Activated naive CD4-positive, alpha-beta T cell treated with Interleukin-2 at 50 U/mL for 16 hours (primary cell): Measurements from ENCODE around the gene SPHK1.

Source experiments
- DNase-seq: peaks from one replicate; pipeline ENCODE4 v3.0.0-alpha.2; 2020

SPHK1 gene

DNA sequence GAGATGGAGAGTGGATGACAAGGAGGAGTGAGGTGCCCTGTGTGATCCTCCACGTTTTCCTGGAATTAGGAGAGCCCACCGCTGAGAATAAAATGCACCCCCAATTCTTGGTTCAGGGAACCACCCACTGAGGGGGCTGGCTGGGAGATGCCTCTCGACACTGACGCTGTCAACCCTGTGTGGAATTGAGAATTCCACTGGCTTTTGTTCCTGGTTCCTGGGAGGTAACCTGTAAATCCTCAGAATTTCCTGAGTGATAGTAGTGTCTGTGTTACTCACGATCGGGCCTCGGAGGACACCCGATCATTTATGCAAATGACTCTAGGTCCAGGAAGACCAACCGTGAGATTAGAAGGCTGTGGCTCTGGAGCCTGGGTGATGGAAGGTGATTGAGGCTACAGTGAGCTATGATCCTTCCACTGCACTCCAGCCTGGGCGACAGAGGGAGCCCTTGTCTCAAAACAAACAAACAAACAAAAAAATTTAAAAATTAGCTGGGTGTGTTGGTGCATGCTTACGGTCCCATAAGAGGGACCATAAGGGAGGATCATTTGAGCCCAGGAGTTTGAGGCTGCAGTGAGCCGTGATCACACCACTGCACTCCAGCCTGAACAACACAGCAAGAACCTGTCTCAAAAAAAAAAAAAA is 19.0 kb upstream of the SPHK1 start:
- no peak for DNase-seq

DNA sequence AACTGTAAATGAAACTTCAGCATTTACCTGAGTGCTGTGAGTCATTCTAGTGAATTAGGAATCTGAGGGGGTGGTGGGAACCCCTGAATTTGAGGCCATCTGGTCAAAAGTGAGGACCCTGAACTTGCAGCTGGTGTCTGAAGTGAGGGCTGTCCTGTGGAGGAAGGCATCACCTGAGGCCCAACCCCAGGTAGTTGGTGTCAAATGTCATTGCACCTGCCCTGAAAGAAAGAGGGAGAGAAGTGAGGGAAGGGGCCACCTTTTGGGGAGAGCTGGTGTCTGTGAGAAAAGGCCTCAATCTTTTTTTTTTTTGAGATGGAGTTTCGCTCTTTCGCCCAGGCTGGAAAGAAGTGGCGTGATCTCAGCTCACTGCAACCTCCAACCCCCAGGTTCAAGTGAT is 18.2 kb upstream of the SPHK1 start:
- DNase-seq: no peak

DNA sequence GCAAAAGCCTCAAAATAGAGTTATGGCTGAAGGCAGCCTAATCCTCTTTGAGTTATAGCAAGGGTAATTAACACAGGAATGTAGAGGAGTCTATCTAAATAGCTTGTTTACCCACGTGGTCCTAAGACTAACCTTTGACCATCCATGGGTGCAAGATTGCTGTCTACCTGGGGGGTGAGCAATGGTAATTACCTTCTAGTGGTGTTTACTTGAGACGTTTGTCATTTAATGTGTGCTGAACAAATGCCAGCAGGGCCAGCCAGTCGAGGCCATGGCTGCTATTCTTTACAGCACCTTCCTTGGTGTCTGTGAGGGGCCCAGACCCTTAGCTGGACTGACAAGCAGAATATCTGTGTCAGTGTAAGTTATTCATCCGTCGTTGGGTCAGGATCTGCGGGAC is 16.8 kb upstream of the SPHK1 start:
- DNase-seq: no peak

DNA sequence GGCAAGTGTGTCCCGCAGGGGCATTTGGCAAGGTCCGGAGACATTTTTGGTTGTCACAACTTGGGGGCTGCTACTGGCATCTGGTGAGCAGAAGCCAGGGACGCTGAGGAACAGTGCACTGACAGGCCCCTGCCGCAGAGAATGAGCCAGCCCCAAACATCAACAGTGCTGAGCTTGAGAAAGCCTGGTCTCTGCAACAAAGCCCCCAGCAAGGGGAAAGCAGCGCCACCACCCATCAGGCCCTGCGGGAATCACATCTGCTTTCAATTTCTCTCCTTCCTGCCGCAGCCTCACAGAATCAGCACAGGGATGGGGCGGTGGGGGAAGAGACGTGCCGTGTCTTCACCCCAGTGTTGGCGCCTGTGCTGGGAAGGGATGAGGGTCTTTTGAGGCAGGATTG is 15.9 kb upstream of the SPHK1 start:
- no peak for DNase-seq

DNA sequence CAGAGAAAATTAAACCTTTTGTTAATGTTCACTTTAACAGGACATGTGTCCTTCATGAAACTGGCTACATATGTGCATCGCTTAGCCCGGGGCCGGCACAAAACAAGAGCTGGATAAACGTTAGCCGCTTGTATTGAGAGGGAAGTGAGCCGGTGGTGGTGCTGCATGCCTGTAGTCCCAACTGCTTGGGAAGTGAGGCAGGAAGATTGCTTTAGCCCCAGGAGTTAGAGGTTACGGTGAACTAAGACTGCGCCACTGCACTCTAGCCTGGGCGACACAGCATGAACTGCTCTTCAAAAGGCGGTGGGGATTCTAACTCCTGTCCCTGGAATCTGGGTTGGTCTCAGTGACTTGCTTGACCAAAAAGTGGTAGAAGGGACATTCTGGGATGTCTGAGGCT is 15.0 kb upstream of the SPHK1 start:
- DNase-seq: no peak

DNA sequence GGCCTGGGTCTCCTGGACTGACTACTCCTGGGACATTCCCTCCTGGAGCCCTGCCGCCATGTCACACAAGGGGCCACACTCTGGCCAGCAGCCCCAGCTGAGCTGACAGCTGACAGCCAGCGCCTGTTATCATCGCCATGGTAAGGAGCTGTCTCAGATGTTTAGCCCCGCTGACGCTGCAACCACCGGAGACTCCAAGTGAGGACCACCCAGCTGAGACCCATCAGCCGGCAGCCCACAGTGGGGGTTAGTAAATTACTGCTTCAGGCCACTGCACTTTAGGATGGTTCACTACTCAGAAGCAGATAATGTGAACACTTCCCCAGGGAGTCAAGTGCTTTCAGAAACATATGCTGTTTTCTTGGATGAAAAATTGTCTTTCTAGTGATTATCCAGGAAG is 14.6 kb upstream of the SPHK1 start:
- no peak for DNase-seq

DNA sequence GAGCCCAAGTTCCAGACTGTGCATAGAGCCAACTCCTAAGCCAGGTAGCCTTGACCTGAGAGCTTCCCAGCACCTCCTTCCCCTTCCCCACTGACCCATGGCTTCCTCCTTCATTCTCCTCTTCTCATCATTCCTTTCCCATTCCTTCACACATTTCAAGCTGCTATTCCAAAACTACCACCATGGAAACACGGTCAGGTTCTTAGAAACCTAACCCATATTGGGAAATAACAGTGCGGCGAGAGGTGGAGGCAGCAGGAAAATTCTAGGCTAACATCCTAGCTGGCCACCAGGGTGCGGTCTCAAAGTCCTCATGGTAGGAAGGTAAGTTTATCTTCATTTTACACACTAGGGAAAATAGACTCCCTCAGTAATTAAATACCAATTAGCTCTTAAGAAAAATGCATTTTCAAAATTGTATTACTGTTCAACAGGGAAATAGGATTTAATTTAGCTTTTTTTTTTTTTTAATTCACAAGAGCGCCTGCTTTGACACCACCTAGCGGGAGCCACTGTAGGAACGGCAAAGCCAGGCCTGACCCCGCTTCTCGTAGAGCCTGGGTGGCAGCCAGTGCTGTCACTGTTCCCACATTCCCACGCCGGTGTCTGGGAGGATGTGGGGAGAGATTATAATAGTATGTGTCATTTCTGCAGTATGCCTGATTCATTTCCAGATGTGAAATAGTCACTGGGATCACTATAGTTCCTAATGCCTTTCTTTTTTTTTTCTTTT is 14.0 kb upstream of the SPHK1 start:
- DNase-seq: no peak

DNA sequence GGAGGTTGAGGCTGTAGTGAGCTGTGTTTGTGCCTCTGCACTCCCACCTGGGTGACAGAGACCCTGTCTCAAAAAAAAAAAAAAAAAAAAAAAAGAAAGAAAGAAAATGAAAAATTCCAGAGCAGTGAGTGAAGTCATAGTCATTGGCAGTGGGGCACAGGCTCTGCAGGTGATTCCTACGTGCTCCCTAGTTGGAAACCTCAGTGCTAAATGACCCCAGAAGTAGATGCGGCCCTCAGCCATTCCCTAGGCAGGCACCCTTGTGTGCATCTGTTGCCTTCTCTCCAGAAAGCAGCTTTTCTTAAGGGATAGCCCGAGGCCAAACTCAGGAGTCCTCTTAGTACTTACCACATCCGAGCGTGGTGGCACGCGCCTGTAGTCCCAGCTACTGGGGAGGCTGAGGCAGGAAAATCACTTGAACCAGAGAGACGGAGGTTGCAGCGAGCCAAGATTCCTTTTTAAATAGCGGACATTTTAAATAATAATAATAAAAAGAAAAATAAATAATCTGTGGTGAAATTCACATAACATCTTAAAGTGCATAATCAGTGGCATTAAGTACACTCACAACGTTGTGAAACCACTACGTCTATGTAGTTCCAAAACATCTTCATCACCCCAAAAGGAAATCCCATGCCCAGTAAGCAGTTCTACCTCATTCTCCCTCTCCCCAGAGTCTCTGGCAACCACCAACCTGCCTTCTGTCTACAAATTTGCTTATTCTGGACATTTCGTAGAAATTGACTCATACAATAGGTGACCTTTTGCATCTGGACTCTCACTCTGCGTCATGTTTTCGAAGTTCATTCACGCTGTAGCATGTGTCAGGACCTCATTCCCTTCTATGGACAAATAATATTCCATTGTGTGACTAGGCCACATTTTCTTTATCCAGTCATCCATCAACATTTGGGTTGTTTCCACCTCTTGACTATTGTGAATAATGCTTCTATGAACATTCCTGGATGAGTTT is 12.5 kb upstream of the SPHK1 start:
- no peak for DNase-seq

DNA sequence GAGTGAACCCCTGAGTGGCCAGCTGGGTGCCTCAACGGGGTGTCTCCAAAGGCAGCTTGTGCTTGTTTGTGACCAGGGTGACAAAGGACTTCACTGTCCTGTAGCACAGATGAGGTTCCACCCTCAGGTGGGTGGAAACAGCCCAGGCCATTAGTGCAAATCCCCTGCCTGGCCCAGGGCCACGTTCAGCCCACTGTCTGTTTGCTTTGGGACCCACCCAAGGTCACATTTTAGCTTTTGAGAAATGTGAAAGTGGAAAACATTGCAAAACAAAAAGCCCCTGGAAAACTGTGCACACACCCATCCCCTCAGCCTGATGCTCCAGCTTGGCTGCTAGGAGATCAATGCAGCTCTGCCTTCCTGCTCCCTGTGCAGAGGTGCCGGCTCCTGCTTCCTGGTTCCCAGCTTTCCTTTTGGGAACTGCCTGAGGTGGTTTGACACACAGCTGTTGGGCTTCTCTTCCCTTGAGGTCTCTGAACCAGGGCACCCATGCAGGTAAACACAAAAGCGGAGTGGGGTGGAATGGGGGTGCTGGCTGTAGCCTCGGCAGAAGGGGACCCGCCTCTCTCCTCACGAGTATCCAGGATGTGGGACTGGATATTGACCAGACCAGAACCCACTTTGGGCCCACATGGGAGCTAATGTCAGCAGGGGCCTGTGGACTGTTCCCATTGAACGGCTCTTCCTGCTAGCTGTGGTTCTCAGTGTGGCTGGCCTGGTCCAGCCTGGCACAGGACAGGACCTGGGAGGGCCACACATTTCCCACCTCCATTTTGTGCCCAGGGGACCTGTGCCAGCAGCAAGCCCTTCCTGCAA is 7.9 kb upstream of the SPHK1 start:
- no peak for DNase-seq

DNA sequence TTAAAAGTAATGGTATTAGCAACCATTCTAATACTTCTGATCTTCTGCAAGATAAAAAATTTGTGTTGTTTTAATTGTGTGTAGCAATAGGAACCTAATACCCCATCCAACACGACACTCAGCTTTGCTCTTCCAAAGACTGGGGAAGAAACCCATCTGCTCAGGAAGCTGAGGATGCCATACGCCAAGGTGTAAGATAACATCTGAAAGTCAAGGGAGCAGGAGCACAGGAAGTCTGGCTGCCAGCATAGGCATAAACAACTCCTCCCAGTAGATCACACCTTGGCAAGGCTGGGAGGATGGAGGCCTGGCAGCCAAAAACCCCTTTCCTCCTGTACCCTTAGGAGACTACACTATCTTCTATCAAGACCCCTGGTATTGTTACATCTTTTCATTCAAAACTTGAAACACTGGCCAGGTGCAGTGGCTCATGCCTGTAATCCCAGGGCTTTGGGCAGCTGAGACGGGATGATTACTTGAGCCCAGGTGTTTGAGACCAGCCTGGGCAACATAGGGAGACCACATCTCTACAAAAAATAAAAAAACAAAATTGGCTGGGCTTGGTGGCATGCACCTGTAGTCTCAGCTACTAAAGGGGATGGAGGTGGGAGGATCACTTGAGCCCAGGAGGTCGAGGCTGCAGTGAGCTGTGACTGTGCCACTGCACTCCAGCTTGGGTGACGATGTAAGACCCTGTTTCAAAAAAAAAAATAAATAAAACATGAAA is 5.7 kb upstream of the SPHK1 start:
- DNase-seq: no peak

DNA sequence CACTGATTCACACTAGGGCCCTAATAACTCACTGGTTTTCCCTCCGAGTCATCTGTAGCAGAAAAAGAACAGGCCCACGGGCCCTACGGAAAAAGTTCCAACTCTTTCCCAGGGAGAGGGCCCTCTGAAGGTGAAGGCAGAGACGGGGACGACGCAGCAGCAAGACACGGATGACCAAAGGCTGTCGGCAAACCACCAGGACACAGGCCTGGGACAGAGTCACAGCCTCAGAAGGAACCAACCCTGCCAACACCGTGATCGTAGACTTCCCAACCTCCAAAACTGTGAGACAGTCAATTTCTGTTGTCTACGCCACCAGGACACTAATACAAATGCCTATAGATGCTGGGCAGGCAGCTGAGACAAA is 5.2 kb upstream of the SPHK1 start:
- no peak for DNase-seq

DNA sequence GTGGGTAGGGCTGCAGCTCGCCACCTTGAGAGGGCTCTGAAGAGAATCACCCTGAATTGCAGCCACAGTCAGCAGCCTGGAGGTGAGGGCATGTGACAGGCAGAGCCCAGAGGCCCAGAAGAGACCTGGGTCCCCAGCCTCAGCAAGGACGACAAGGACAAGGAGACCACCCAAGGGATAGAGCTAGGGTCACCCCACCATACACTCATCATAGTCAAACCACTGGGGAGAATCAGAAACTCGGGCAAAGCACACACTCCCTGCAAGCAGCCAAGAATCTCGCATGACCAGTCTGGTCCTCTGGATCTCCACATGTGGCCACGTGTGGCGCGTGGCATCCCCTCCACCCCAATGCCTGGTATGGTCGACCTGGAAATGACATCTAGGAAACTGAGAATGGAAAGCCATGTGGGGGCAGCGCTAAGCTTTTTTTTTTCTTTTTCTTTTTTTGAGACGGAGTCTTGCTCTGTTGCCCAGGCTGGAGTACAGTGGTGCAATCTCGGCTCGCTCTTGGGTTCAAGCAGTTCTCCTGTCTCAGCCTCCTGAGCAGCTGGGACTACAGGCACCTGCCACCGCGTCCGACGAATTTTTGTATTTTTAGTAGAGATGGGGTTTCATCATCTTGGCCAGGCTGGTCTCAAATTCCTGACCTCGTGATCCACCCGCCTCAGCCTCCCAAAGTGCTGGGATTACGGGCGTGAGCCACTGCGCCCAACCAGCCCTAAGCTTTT is 4.6 kb upstream of the SPHK1 start:
- no peak for DNase-seq

DNA sequence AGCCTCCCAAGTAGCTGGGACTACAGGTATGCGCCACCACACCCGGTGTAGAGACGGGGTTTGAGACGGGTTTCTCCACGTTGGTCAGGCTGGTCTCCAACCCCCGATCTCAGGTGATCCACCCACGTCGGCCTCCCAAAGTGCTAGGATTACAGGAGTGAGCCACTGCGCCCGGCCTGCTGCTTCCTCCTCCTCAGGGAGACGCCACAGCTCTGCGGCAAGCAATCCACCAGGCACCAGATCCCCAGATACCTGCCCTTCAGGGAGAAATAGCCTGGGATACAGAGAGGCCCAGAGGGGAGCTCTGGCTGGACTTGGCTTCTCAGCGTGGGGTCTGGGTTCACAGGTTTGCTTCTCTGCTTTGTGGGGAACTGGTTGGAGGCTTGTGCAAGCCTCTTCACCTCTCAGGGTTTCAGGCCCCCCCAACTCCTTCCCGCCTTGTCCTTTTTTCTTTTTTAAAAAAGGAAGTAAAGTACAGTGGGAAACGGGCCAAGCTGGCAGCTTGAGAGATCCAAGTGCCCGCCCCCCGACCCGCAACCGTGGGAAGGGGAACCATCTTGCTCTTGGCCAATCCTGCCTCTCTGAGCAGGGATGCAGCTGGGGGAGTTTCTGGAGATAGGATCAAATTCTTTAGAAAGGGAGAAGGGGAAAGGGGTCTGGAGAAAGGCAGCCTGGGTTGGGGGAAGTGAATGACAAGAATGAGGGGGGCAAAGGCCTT is 2.6 kb upstream of the SPHK1 start:
- DNase-seq: no peak

DNA sequence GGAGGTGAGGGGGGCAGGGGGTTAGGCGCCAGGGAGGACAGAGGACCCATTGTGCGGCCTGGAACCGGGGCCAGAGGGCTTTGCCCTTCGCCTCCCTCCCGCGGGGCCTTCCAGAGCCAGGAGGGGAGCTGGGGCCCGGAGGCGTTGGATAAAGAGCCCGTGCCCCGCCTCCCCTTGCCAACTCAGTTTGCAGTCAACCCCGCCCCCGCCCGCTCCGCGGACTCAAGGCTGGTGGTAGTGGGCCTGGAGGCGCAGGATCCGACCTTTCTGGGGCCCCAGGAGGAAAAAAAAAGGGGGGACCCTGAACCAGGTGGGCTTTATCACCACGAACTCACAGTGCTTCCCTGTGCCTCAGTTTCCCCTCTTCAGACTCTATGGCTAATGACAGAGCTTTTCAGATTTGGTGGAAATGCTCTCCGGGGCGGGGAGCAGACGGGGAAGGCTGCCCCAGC is 2.0 kb upstream of the SPHK1 start:
- peak; percentile 14 for DNase-seq

DNA sequence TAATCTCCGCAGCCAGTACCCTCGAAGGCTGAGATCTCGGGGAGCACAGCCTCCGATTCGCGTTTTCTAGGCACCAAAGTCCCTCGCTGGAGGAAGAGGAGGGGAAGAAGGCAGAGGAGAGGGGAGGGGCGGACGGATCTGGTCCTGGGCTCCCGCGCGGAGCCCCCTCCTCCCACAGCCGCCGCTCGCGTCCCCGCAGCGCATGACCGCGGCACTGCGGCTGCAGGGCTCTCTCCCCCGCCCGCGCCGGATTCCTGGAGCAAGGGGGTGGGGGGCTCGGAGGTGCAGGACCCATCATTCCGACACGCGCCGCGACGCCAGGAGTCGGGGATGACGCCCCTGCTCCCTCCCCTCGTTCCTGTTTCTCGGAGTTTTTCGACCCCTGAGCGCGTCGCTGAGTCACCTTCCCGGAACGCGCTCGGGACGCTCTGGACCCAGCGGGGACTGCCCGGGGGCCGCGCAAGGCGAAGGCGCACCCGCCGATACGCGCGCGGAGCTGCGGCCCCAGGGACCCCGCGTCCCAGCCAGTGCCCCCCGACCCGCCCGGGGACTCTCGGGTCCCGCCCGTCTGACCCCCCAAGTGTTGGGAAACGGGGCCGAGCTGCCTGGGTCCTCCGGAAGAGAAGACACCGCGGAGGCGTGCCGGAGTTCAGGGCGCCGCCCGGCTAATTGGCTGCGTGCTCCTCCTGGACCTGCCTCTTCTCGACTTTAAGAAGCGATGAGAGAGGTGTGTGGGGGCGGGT is 1.4 kb upstream of the SPHK1 start:
- peak; percentile 70 for DNase-seq

DNA sequence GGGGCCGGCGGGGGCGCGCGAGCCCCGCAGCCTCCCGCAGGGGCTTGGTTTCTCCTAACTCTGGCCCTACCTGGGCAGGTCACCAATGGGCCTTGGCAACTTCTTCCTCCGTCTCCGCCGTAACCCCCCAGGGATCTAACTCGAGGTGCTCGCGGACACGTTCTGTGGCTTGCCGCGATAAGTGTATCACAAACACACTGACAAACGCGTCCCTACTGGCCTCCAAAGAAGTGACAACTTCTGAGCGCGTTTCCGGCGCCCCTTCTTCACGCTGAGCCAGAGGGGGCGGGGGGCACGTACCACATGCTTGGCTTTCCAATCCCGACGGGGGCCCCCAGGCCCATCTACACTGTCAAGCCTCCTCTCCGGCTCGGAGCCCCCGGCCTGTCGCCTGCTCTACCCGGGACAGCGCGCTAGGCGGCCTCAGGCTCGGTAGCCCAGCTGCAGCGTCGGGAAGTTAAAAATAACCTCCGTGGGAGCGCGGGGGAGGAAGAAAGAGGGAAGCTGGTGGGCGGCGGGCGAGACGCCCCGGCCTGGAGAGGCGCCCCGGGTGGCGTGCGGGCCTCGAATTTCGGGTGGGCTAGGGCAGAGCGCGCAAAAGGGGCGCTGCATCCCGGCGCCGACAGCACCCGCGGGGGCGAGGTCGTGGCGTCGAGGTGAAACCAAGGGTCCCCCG is 725 bp upstream of the SPHK1 start:
- peak; percentile 56 for DNase-seq

DNA sequence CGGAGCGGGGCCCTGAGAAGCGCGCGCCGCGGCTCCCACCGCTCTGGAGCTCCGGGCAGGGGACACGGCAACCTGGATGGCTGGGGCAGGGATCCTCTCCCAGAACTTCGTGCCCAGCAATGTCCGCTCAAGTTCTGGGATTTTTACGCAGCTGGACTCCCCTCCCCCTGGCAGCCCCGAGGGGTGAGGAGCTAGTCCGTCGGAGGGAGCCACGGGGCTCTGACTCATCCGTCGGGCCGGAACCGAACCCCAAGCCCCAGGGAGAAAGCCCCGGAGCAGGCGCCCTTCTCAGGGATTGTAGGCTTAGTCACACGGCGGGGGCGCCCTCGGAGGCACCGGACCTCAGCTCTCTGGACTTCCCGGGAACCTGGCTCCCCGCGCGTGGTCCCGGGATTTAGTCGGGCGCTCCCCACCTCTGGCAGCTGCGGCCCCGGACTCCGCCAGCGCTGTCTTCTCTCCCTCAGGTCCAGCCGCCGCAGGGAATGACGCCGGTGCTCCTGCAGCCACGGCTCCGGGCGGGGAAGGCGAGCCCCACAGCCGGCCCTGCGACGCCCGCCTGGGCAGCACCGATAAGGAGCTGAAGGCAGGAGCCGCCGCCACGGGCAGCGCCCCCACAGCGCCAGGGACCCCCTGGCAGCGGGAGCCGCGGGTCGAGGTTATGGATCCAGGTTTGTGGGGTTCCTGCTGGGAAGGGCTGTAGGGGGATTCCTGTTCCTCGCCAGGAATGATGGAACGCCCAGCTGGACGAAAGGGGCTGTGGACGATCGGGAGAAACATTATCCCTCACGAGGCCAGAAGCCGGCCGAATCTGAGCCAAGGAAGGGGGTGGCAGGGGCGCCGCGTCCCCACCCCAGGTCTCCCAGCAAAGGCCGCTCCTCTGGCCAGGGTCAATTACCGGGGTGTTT is 830 bp downstream of the SPHK1 start:
- DNase-seq: peak; percentile 57
